Esophagus muscularis mucosa (tissue), 4 donors: ENCODE data around the gene RCOR3.

ENCODE experiments used
- CTCF ChIP-seq, 3 experiments: fragments of 200-600 bp in 2 of 3; fragments of 450-650 bp in 1 of 3; sonication (generic) in 2 of 3; IDR thresholded peaks; one replicate each; pipeline ENCODE4 v1.5.1; 2017 to 2019; ENCODE audit warnings: antibody characterized with exemption in 3 of 3, mild to moderate bottlenecking in 2 of 3, moderate library complexity in 1 of 3
- EP300 ChIP-seq: sonication (generic); formaldehyde crosslinking; IDR thresholded peaks from one replicate; pipeline ENCODE4 v1.6.1; 2017; ENCODE audit warnings: antibody characterized with exemption
- POLR2A ChIP-seq: fragments of 450-650 bp; IDR thresholded peaks from one replicate; pipeline ENCODE4 v1.6.1; 2017; ENCODE audit warnings: antibody characterized with exemption, moderate library complexity, mild to moderate bottlenecking, low read depth
- POLR2AphosphoS5 ChIP-seq, 2 donors: sonication (generic); formaldehyde crosslinking; IDR thresholded peaks; one replicate each; pipeline ENCODE4 v1.6.1; 2017; ENCODE audit warnings: antibody characterized with exemption in 2 of 2

DNA sequence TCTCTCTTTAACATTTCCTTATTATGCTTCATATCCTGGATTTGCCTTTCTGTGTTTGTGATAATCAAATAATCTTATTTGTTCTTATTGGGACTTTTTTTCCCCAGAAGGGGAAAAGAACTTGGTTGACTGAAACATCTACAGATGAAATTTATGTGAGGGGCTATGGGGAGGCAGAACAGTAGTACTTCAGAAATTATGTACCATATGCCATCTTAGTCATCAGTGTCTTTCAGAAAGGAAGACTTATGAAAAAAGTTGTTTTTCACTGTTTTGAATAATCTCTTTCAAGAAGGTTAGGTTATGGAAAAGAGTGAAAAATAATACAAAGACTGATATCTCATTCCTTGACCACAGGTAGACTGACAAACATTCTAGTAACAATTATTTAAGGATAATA is 37.2 kb downstream of the RCOR3 start:
- TF ChIP-seq POLR2A (no peak), CTCF (IDR thresholded peaks at IDR 0.05) (no peak), POLR2AphosphoS5 (IDR thresholded peaks at IDR 0.05) (no peak), EP300 (no peak)
